Activated naive CD4-positive, alpha-beta T cell (primary cell): ENCODE results near the gene COA5.

Experiments used
- DNase-seq, 4 experiments: peaks; one replicate each; lab custom pipeline; 2025; lab: John Stamatoyannopoulos, UW

COA5 gene

DNA sequence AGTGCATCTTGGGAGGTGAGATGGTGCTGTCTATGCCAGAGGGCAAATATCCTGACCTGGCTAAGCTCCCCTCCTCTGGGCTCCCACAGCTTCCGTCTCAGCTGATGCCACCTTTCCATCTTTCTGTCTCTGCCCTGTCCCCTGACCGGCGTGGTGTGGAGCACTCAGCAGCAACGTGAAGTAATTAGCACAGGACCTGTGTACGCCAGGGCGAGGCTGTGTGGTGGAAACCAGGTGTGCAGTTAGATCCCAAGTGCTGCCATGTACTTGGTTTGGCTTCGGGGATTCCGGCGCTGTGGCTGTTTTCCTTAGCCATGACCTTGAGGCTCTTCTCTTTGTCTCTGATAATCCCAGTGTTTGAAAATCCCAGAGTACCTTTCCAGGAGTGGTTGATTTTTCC, 36.5 kb downstream of the COA5 start:
- no peak for DNase-seq

DNA sequence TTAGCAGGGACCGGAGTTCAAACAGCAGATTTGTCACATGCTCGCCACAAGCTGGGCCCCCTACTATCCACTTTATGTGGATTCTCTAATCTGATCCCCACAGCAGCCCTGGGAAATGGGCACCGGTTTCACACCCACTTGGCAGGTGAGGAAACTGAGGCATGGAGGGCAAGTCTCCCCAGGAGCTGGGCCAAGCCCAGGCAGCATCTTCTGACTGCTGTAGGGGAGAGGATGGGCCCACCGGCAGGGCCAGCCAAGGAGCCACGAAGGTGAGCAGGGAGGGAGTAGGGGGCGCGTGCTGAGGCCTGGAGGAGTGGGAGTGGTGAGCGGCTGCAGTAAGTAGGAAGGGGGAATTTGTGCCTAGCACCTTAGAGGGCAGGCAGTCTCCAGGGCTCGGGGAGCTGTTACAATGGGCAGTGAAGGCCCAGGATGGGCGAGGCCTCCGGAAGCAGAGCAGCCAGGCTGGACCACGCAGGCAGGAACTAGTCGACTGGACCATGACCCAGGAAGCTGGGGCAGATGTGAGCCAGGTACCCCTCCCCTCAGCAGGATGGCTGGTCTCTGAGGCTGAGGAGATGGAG, 37.1 kb downstream of the COA5 start:
- DNase-seq, result no peak

GRCh38 chr2:98570356-98570755, 38.0 kb downstream of the COA5 start:
- DNase-seq, result no peak

- DNase-seq, result no peak
These were observed 38.4 kb downstream of the COA5 start for GRCh38 chr2:98569915-98570314.

DNA sequence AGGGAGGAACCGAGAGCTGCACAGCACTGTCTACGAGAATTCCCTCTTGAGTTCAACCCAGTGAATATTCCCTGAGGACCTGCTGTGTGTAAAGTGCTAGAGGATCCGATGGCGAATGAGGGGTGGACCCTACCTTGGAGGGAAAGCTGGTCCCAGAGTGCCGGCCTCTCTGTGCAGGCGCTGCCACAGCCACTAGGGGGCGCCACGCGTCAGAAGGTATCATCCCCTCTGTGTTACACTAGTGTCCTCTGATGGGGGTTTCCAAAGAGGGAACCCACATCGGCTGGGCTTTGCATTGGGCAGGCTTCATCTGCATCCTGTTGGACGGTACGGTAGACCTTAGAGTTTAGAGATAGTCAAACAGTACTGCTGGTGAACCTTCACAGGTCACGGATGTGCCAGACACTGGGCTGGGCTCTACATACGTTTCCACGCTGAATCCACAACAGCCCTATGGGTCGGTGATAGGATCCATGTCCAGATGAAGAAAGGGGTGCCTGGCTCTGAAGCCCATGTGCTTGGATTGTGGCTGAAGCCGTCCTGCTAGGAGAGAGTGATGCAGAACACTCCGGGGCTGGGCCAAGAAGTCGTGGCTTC, 39.0 kb downstream of the COA5 start:
- DNase-seq, result peak; percentile 64 to 78 (median 72)

DNA sequence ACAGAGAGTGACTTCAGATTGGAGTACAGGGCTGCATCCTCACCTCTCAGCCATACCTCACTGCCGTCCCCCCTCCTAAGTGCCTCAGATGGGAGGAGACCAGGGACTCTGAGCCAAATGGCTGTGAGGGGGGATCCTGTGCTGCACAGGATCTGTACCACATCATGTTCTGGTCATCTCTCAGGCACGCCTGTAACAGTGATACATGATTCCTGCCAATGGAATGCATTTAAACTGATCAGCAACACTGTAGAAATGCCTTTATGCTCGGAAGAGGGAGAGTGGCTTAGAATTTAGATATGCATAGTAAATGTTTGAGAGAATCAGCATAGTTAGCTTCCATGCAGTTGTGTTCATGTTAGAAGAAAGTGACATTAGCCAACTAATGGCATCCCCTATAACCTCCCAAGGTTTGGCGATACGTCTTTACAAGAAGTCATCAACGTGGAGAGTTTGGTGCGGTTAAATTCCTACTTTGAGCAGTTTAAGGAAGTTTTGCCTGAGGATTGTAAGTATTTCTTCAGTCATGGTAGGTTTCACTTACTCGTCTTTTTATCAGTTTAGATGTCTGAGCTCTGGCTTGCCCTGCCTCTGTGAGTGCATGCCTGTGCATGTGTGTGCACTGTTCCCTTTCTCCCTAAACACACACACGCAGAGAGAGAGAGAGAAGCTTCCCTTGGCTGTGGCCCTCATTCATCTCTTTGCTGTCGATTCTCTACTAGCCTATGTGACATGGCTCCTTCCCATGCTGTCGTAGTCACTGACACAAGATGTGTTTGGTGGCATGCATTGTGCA, 40.0 kb downstream of the COA5 start:
- DNase-seq, result no peak

- DNase-seq, result no peak
These were observed 42.4 kb downstream of the COA5 start for GRCh38 chr2:98565941-98566340.

GRCh38 chr2:98565286-98565860, 42.9 kb downstream of the COA5 start:
- no peak for DNase-seq

GRCh38 chr2:98564541-98565132, 43.7 kb downstream of the COA5 start:
- DNase-seq, result no peak

DNA sequence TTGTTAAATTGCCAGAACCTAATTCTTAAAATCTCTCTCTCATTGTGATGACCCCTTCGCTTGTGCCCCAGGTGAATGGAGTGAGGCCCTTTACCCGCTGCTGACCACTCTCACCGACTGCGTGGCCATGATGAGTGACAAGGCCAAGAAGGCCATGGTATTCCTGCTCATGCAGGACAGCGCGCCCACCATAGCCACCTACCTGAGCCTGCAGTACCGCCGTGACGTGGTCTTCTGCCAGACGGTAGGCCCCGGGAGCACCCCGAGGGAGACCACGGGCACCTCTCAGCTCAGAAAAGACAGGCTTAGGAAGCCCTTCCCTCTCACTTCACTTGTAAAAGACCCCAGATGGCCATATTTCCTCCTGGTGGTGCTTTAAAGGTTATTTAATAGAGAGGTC, 44.9 kb downstream of the COA5 start:
- DNase-seq, result no peak

DNA sequence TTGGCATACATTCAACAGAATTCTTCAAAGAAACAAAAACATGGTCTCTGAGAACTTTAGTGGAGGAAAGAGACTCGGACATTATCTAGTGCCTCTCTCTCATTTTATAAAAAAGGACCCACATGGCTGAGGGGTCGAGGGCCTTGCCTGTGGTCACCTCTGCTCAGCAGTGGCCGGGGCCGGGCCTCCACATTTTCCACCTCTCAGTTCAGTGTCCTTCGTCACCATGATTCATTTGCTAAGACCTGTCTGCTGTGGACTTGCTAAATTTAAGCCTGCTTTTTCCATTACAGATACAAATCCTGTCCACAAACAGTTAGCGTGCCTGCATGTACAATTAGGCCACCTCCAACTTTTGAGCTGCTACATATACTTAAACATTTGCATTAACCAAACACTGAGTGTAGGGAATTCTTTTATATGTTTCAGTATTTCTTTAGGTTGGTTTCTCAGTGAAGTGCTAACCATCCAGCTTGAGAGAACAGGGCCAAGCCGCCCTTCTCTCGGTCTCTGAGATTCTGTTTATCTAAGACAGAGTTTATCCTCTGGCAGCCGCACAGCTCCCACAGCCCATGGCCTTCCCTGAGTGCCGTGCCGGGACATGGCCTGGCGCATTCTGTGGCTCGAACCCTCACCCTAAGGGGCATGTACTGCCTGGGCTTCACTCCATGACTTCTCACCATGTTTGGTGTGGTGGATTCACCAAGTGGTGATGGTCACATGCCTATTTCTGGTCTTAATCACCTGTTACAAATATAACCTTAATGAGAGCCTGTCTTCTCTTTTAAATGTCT, 46.2 kb downstream of the COA5 start:
- no peak for DNase-seq

GRCh38 chr2:98561018-98561417, 47.3 kb downstream of the COA5 start:
- no peak for DNase-seq

DNA sequence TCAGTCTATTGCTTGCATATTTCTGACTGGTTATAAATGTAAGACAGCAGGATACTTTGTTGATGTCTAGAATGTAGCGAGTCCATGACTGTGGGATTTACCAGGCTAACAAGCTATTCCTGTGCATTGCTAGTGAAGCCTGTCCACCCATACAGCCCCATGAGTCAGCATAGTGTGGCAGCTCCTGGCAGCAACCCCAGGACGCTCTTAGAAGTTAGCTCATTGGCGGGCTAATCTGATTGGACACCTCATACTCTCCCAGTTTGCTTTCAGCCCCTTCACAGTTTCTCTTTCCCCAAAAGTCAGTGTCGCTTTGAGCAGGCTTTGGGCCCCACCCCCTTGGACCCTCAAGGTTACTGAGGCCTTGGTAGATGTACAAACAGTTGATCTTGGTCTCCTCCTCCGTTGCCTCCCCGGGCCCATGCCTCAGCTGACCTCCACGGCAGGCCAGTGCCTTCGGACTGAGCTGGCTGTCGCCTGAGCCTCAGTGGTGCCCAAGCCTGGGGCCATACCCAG, 48.0 kb downstream of the COA5 start:
- no peak for DNase-seq

DNA sequence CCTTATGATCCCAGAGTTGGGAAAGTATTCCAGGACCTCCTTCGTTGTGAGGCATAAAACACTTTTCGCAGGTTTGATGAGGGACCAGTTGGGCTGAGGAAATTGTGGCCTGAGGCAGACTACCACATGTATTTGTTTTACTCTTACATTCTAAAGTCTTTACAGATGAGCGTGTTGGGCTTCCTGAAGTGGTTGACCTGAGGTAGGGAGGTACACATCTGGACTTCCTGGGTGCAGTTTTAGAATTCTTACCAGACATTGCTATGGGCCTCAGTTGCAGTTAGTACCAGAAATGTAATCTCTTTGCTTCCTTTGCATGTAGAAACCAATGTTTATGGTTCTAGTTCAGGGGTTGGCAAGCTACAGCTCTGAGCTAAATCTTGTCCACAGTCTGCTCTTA, 48.7 kb downstream of the COA5 start:
- no peak for DNase-seq

DNA sequence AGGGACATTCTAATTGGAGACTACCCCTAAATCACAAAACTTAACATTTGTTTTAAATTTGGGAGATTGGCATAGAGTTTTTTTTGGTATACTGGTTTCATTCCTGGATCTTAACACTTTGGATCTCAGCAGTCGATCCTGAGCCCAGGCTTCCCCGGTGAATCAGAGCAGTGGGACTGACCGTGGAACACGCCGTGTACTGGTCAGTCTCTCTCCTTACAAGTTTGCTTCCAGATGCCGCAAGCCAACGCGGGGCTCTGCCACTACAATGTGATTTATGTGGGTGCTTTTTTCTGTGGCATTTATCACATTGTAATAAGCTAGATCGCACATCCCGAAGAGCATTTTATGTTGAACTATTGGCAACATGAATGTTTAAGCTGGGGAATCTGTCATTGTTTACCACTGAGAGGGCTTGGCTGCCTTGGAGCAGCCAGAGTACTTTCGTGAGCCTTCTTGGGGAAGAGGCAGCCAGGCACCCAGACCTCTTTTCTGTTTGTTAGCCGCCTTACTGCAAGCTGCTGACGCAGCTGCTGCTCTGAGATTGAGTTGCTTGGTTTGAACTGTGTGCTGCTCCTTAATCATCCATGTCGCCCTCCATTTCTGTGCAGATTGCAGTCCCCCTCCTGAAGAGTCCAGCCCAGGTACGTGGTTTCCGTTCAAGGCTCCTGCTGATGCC, 49.3 kb downstream of the COA5 start:
- DNase-seq, result no peak

DNA sequence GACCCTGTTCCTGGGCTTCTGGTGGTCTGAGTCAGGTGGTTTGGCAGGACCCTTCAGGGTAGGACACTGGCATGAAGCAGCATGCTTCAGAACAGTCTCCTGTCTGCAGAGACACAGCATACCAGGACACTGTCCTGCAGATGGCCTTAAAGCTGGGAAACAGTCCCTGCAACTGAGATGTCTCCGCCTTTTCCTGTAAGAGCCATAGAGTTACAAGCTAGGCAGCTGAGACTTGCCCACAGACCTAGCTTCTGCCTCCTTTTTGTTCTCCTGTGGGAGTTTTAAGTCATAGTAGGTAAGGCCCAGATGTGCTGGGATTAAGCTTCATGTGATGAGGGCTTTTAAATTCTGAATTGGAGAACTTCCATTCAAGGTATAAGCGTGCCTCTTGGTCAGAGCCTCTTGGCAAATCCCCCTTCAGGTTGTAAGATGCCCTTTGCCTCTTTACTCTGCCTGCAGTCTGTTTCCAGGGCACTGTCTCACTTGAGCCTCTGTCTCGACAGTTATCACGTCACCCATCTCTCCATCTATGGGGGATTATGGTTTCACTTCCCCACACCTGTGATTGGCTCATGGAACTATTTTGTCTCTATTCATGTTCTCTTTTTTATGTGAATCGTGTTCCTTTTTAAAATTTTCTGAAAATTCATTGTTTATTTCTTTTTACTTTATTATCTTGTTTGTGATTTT, 51.8 kb downstream of the COA5 start:
- DNase-seq, result no peak

DNA sequence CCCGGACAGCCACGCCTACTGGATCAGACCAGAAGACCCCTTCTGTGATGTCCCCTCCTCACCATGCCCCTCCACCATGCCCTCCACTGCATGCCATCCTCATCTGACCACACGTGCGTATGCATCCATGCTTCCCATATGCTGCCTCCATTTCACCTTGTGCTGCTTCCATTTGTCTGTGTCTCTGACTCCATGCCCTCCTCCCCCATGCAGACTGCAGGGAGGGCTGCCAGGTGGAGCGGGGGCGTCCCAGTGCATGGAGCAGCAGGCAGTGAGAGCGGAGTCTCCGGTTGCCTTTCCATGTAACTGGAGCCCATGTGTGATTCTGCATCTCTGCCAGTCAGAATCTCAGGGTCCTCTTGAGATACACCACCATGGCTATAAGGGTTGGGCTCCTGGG, 52.6 kb downstream of the COA5 start:
- DNase-seq, result no peak

GRCh38 chr2:98554116-98554861, 54.0 kb downstream of the COA5 start:
- DNase-seq, result no peak

DNA sequence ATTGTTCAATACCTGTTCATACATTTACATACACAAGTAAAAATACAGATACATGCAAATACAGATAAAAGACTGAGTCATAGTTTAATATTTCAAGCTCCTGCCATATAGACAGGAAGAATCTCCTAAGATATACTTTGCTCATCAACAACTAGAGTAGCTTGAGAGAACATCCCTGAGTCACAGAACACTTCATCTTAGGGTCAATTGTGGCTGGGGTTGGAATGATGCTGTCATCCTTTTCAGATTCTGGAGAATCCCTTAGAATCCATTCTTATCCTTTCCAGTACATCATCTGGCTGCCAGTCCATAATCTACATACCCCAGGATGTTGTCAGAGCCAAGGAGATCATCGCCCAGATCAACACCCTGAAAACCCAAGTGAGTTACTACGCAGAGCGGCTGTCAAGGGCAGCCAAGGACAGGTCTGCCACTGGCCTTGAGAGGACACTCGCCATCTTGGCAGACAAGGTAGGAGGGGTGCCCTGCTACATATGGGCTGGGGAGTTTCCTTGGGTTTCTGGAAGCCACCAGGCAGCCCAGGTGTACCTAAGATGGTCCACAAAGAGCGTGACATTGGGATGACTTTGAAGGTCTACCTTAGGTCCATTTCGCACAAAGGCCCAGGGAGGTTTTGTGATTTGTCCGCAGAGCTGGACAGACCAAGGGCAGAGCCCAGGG, 55.7 kb downstream of the COA5 start:
- DNase-seq, result no peak
